G401.6 (cell line): ENCODE results near the gene TAS1R2.
"Not testable (repeated sequence)": the region's sequence is repeated elsewhere in the genome, so short reads cannot be mapped to it uniquely, and the experiment has no call there.

Experiments
- FAIRE-seq: peaks from 2 replicates; lab custom pipeline; 2012; peaks lifted over from hg19 to GRCh38; lab: Jason Lieb, UNC

TAS1R2 gene

GRCh38 chr1:18868801-18869424 is 9.5 kb upstream of the TAS1R2 start:
- FAIRE-seq = no peak

GRCh38 chr1:18868354-18868753 is 8.9 kb upstream of the TAS1R2 start:
- FAIRE-seq = no peak

GRCh38 chr1:18866846-18867245 is 7.4 kb upstream of the TAS1R2 start:
- no peak for FAIRE-seq

- FAIRE-seq = no peak
Observed at GRCh38 chr1:18866314-18866713, 6.9 kb upstream of the TAS1R2 start.

GRCh38 chr1:18865176-18865575 is 5.7 kb upstream of the TAS1R2 start:
- no peak for FAIRE-seq

GRCh38 chr1:18861590-18861989 is 2.1 kb upstream of the TAS1R2 start:
- FAIRE-seq = no peak

GRCh38 chr1:18861082-18861481 is 1.6 kb upstream of the TAS1R2 start:
- no peak for FAIRE-seq

- no peak for FAIRE-seq
Observed at GRCh38 chr1:18858070-18858688, 1.3 kb downstream of the TAS1R2 start.

GRCh38 chr1:18856435-18856834 is 3.0 kb downstream of the TAS1R2 start:
- no peak for FAIRE-seq

GRCh38 chr1:18855573-18855972 is 3.9 kb downstream of the TAS1R2 start:
- no peak for FAIRE-seq

GRCh38 chr1:18854331-18855025 is 5.0 kb downstream of the TAS1R2 start:
- no peak for FAIRE-seq

GRCh38 chr1:18852501-18852900 is 7.0 kb downstream of the TAS1R2 start:
- FAIRE-seq = no peak

- FAIRE-seq = no peak
Observed at GRCh38 chr1:18849261-18849711, 10.2 kb downstream of the TAS1R2 start.

GRCh38 chr1:18847723-18848122 is 11.7 kb downstream of the TAS1R2 start:
- FAIRE-seq = not testable (repeated sequence)

GRCh38 chr1:18840145-18840544 is 19.3 kb downstream of the TAS1R2 start:
- FAIRE-seq = no peak

- FAIRE-seq = no peak
Observed at GRCh38 chr1:18836654-18837053, 22.8 kb downstream of the TAS1R2 start.

GRCh38 chr1:18832319-18832718 is 27.1 kb downstream of the TAS1R2 start:
- not testable (repeated sequence) for FAIRE-seq

- no peak for FAIRE-seq
Observed at GRCh38 chr1:18831656-18832055, 27.8 kb downstream of the TAS1R2 start.

- no peak for FAIRE-seq
Observed at GRCh38 chr1:18830596-18830995, 28.9 kb downstream of the TAS1R2 start.

GRCh38 chr1:18829671-18830070 is 29.8 kb downstream of the TAS1R2 start:
- FAIRE-seq = no peak

- FAIRE-seq = no peak
Observed at GRCh38 chr1:18828224-18828623, 31.2 kb downstream of the TAS1R2 start.

- FAIRE-seq = no peak
Observed at GRCh38 chr1:18823438-18823837, 36.0 kb downstream of the TAS1R2 start.

GRCh38 chr1:18820791-18821641 is 38.4 kb downstream of the TAS1R2 start:
- peak; percentile 54 for FAIRE-seq
